ENCODE results near the gene CLIC6.

CLIC6 gene

GRCh38 chr21:34707876-34708325, 39.1 kb downstream of the CLIC6 start (continued):
- no peak for TF ChIP-seq HIC1 (tag by site-specific recombination; IDR thresholded peaks at IDR 0.05)
- TF ChIP-seq ZNF148 (tag by site-specific recombination; IDR thresholded peaks at IDR 0.05; ENCODE audit: borderline replicate concordance), result no peak
- no peak for TF ChIP-seq ZNF426 (tag by site-specific recombination; IDR thresholded peaks at IDR 0.05)

- POLR2A ChIA-PET, result interaction anchor here (0.6 kb wide), 1 partner anchor 837 kb away, joined by 3 read pairs; no protein-coding TSS in a partner anchor
- no peak for TF ChIP-seq ZNF513 (tag by site-specific recombination; IDR thresholded peaks at IDR 0.05)
- no peak for TF ChIP-seq ZNF292 (tag by site-specific recombination; IDR thresholded peaks at IDR 0.05; ENCODE audit: borderline replicate concordance, low read depth)
- no peak for TF ChIP-seq ZNF211 (tag by site-specific recombination; IDR thresholded peaks at IDR 0.05; ENCODE audit: low read depth)
- TF ChIP-seq ZBTB10 (tag by site-specific recombination; IDR thresholded peaks at IDR 0.05), result no peak
- no peak for TF ChIP-seq ZNF555 (tag by site-specific recombination; conservative IDR thresholded peaks at IDR 0.05)
- no peak for TF ChIP-seq KLF8 (tag by site-specific recombination; IDR thresholded peaks at IDR 0.05)
- TF ChIP-seq GLIS2 (tag by site-specific recombination; IDR thresholded peaks at IDR 0.05), result no peak
- TF ChIP-seq PRDM10 (tag by site-specific recombination; IDR thresholded peaks at IDR 0.05), result no peak
- no peak for TF ChIP-seq ZNF214 (tag by site-specific recombination; IDR thresholded peaks at IDR 0.05; ENCODE audit: borderline replicate concordance)
- TF ChIP-seq ZNF138 (tag by site-specific recombination; IDR thresholded peaks at IDR 0.05; ENCODE audit: borderline replicate concordance), result no peak
- TF ChIP-seq SP3 (tag by site-specific recombination; IDR thresholded peaks at IDR 0.05), result no peak
- no peak for TF ChIP-seq ZNF366 (tag by site-specific recombination; conservative IDR thresholded peaks at IDR 0.05)
- no peak for TF ChIP-seq GLIS1 (tag by site-specific recombination; IDR thresholded peaks at IDR 0.05)
- no peaks in the 10 kb centered on the region for H3K4me1 ChIP-seq (ENCODE audit: control insufficient read depth, insufficient read depth, low read length)
- H3K36me3 ChIP-seq (ENCODE audit: control insufficient read depth in 2 of 2, insufficient read depth in 1 of 2, low read length in 2 of 2), result no peaks in the 10 kb centered on the region
- CTCF ChIA-PET, result interaction anchor here (0.7 kb wide), 2 partner anchors 10 to 379 kb away, joined by 3 read pairs; no protein-coding TSS in a partner anchor
- H3K9me3 ChIP-seq (ENCODE audit: control insufficient read depth, insufficient read depth, low read depth, low read length), result no peaks in the 10 kb centered on the region
- no peak overlapping the region for H3K27ac ChIP-seq (ENCODE audit: extremely low read depth, low read depth, low read length)
- no peak overlapping the region for H3K4me3 ChIP-seq (ENCODE audit: low read depth, low read length)
These were observed 44.8 kb downstream of the CLIC6 start for GRCh38 chr21:34713621-34714020.

Measured in HEK293 (cell line).